Measurements from ENCODE around the gene ST6GALNAC4. TPM values are rescaled to one million over a fixed set of nuclear protein-coding genes. Genes with fewer than 3 reads are reported as not detected.

The ST6GALNAC4 gene
- polyA plus RNA-seq, 4 donors = 9.1 to 34.7 (median 22.5) TPM

GRCh38 chr9:127892831-127893230, 24.0 kb downstream of the ST6GALNAC4 start:
- peaks cover 0 to 42% of the 10 kb centered on the region in 2 donors for H3K9me3 ChIP-seq (ENCODE audit: control insufficient read depth in 2 of 2, insufficient read depth in 1 of 2, low read depth in 1 of 2, low read length in 1 of 2)
- H3K27me3 ChIP-seq (ENCODE audit: control insufficient read depth in 3 of 3, insufficient read depth in 3 of 3, low read length in 3 of 3) = no peaks in the 10 kb centered on the region
- peaks cover 0 to 9% (median 0%) of the 10 kb centered on the region in 3 donors for H3K4me1 ChIP-seq (ENCODE audit: control insufficient read depth in 3 of 3, insufficient read depth in 2 of 3, low read depth in 1 of 3, low read length in 2 of 3)
- H3K4me3 ChIP-seq (ENCODE audit: low read depth in 1 of 3, low read length in 3 of 3) = no peak overlapping the region
- 88 to 97% (median 94%) methylated on average over 6 of the region's 6 CpGs for WGBS, 3 donors
- FAIRE-seq = no peak
- peaks cover 0 to 42% (median 15%) of the 10 kb centered on the region in 3 donors for H3K36me3 ChIP-seq (ENCODE audit: control insufficient read depth in 3 of 3, insufficient read depth in 2 of 3, low read depth in 1 of 3, low read length in 3 of 3)
- H3K27ac ChIP-seq (ENCODE audit: low read depth in 1 of 3, low read length in 2 of 3) = no peak overlapping the region
- DNase-seq = no peak

GRCh38 chr9:127890053-127890452, 26.8 kb downstream of the ST6GALNAC4 start:
- H3K36me3 ChIP-seq (ENCODE audit: control insufficient read depth in 3 of 3, insufficient read depth in 2 of 3, low read depth in 1 of 3, low read length in 3 of 3) = peaks cover 0 to 52% (median 12%) of the 10 kb centered on the region in 3 donors
- no peak for DNase-seq
- H3K4me3 ChIP-seq (ENCODE audit: low read depth in 1 of 3, low read length in 3 of 3) = no peak overlapping the region
- FAIRE-seq = no peak
- H3K9me3 ChIP-seq (ENCODE audit: control insufficient read depth in 2 of 2, insufficient read depth in 1 of 2, low read depth in 1 of 2, low read length in 1 of 2) = peaks cover 0 to 34% of the 10 kb centered on the region in 2 donors
- no peak overlapping the region for H3K27ac ChIP-seq (ENCODE audit: low read depth in 1 of 3, low read length in 2 of 3)
- 93 to 96% (median 94%) methylated on average over 3 of the region's 3 CpGs for WGBS, 3 donors
- no peaks in the 10 kb centered on the region for H3K4me1 ChIP-seq (ENCODE audit: control insufficient read depth in 3 of 3, insufficient read depth in 2 of 3, low read depth in 1 of 3, low read length in 2 of 3)
- no peaks in the 10 kb centered on the region for H3K27me3 ChIP-seq (ENCODE audit: control insufficient read depth in 3 of 3, insufficient read depth in 3 of 3, low read length in 3 of 3)

GRCh38 chr9:127887792-127888191, 29.0 kb downstream of the ST6GALNAC4 start:
- WGBS, 3 donors = 75 to 82% (median 78%) methylated on average over 2 of the region's 2 CpGs
- peaks cover 0 to 11% of the 10 kb centered on the region in 2 donors for H3K9me3 ChIP-seq (ENCODE audit: control insufficient read depth in 2 of 2, insufficient read depth in 1 of 2, low read depth in 1 of 2, low read length in 1 of 2)
- no peak for DNase-seq
- H3K27ac ChIP-seq (ENCODE audit: low read depth in 1 of 3, low read length in 2 of 3) = no peak overlapping the region
- H3K4me3 ChIP-seq (ENCODE audit: low read depth in 1 of 3, low read length in 3 of 3) = no peak overlapping the region
- no peaks in the 10 kb centered on the region for H3K4me1 ChIP-seq (ENCODE audit: control insufficient read depth in 3 of 3, insufficient read depth in 2 of 3, low read depth in 1 of 3, low read length in 2 of 3)
- peaks cover 0 to 45% (median 3%) of the 10 kb centered on the region in 3 donors for H3K36me3 ChIP-seq (ENCODE audit: control insufficient read depth in 3 of 3, insufficient read depth in 2 of 3, low read depth in 1 of 3, low read length in 3 of 3)
- H3K27me3 ChIP-seq (ENCODE audit: control insufficient read depth in 3 of 3, insufficient read depth in 3 of 3, low read length in 3 of 3) = no peaks in the 10 kb centered on the region
- no peak for FAIRE-seq

- Histone ChIP-seq H3K27ac (ENCODE audit: low read depth in 1 of 3, low read length in 2 of 3) (no peak overlapping the region), H3K27me3 (ENCODE audit: control insufficient read depth in 3 of 3, insufficient read depth in 3 of 3, low read length in 3 of 3) (no peaks in the 10 kb centered on the region), H3K36me3 (ENCODE audit: control insufficient read depth in 3 of 3, insufficient read depth in 2 of 3, low read depth in 1 of 3, low read length in 3 of 3) (peaks cover 0 to 47% (median 2%) of the 10 kb centered on the region in 3 donors), H3K4me1 (ENCODE audit: control insufficient read depth in 3 of 3, insufficient read depth in 2 of 3, low read depth in 1 of 3, low read length in 2 of 3) (no peaks in the 10 kb centered on the region), H3K9me3 (ENCODE audit: control insufficient read depth in 2 of 2, insufficient read depth in 1 of 2, low read depth in 1 of 2, low read length in 1 of 2) (no peaks in the 10 kb centered on the region), H3K4me3 (ENCODE audit: low read depth in 1 of 3, low read length in 3 of 3) (no peak overlapping the region)
- WGBS, 3 donors = 93 to 96% (median 95%) methylated on average over 18 of the region's 18 CpGs
- DNase-seq = no peak
- no peak for FAIRE-seq
Observed at GRCh38 chr9:127886401-127886972, 30.4 kb downstream of the ST6GALNAC4 start.

- H3K27me3 ChIP-seq (ENCODE audit: control insufficient read depth in 3 of 3, insufficient read depth in 3 of 3, low read length in 3 of 3) = no peaks in the 10 kb centered on the region
- 79 to 82% (median 80%) methylated on average over 13 of the region's 13 CpGs for WGBS, 3 donors
- H3K36me3 ChIP-seq (ENCODE audit: control insufficient read depth in 3 of 3, insufficient read depth in 2 of 3, low read depth in 1 of 3, low read length in 3 of 3) = peaks cover 0 to 44% (median 2%) of the 10 kb centered on the region in 3 donors
- no peaks in the 10 kb centered on the region for H3K9me3 ChIP-seq (ENCODE audit: control insufficient read depth in 2 of 2, insufficient read depth in 1 of 2, low read depth in 1 of 2, low read length in 1 of 2)
- H3K4me1 ChIP-seq (ENCODE audit: control insufficient read depth in 3 of 3, insufficient read depth in 2 of 3, low read depth in 1 of 3, low read length in 2 of 3) = no peaks in the 10 kb centered on the region
- H3K4me3 ChIP-seq (ENCODE audit: low read depth in 1 of 3, low read length in 3 of 3) = no peak overlapping the region
- no peak for DNase-seq
- FAIRE-seq = no peak
- H3K27ac ChIP-seq (ENCODE audit: low read depth in 1 of 3, low read length in 2 of 3) = no peak overlapping the region
Observed at GRCh38 chr9:127885508-127886281, 31.1 kb downstream of the ST6GALNAC4 start.

GRCh38 chr9:127884976-127885490, 31.8 kb downstream of the ST6GALNAC4 start:
- Histone ChIP-seq H3K36me3 (ENCODE audit: control insufficient read depth in 3 of 3, insufficient read depth in 2 of 3, low read depth in 1 of 3, low read length in 3 of 3) (peaks cover 0 to 37% (median 0%) of the 10 kb centered on the region in 3 donors), H3K9me3 (ENCODE audit: control insufficient read depth in 2 of 2, insufficient read depth in 1 of 2, low read depth in 1 of 2, low read length in 1 of 2) (no peaks in the 10 kb centered on the region), H3K27me3 (ENCODE audit: control insufficient read depth in 3 of 3, insufficient read depth in 3 of 3, low read length in 3 of 3) (no peaks in the 10 kb centered on the region), H3K4me1 (ENCODE audit: control insufficient read depth in 3 of 3, insufficient read depth in 2 of 3, low read depth in 1 of 3, low read length in 2 of 3) (no peaks in the 10 kb centered on the region), H3K4me3 (ENCODE audit: low read depth in 1 of 3, low read length in 3 of 3) (no peak overlapping the region), H3K27ac (ENCODE audit: low read depth in 1 of 3, low read length in 2 of 3) (peak overlapping the region in 1 of 3 donors; percentile 21)
- DNase-seq (no peak), FAIRE-seq (no peak)
- 74 to 78% (median 77%) methylated on average over 15 of the region's 15 CpGs for WGBS, 3 donors

GRCh38 chr9:127884427-127884911, 32.4 kb downstream of the ST6GALNAC4 start:
- Histone ChIP-seq H3K4me1 (ENCODE audit: control insufficient read depth in 3 of 3, insufficient read depth in 2 of 3, low read depth in 1 of 3, low read length in 2 of 3) (no peaks in the 10 kb centered on the region), H3K9me3 (ENCODE audit: control insufficient read depth in 2 of 2, insufficient read depth in 1 of 2, low read depth in 1 of 2, low read length in 1 of 2) (no peaks in the 10 kb centered on the region), H3K36me3 (ENCODE audit: control insufficient read depth in 3 of 3, insufficient read depth in 2 of 3, low read depth in 1 of 3, low read length in 3 of 3) (peaks cover 0 to 36% (median 0%) of the 10 kb centered on the region in 3 donors), H3K27me3 (ENCODE audit: control insufficient read depth in 3 of 3, insufficient read depth in 3 of 3, low read length in 3 of 3) (no peaks in the 10 kb centered on the region), H3K4me3 (ENCODE audit: low read depth in 1 of 3, low read length in 3 of 3) (no peak overlapping the region), H3K27ac (ENCODE audit: low read depth in 1 of 3, low read length in 2 of 3) (peak overlapping the region in 1 of 3 donors; percentile 21)
- WGBS, 3 donors = 15 to 43% (median 26%) methylated on average over 11 of the region's 11 CpGs
- FAIRE-seq = no peak
- DNase-seq = peak in 1 of 2 donors; percentile 12

GRCh38 chr9:127883959-127884358, 32.9 kb downstream of the ST6GALNAC4 start:
- no peak for FAIRE-seq

More at GRCh38 chr9:127883959-127884358, 32.9 kb downstream of the ST6GALNAC4 start:
- Histone ChIP-seq H3K4me1 (ENCODE audit: control insufficient read depth in 3 of 3, insufficient read depth in 2 of 3, low read depth in 1 of 3, low read length in 2 of 3) (no peaks in the 10 kb centered on the region), H3K4me3 (ENCODE audit: low read depth in 1 of 3, low read length in 3 of 3) (no peak overlapping the region), H3K36me3 (ENCODE audit: control insufficient read depth in 3 of 3, insufficient read depth in 2 of 3, low read depth in 1 of 3, low read length in 3 of 3) (peaks cover 0 to 36% (median 0%) of the 10 kb centered on the region in 3 donors), H3K27me3 (ENCODE audit: control insufficient read depth in 3 of 3, insufficient read depth in 3 of 3, low read length in 3 of 3) (no peaks in the 10 kb centered on the region), H3K9me3 (ENCODE audit: control insufficient read depth in 2 of 2, insufficient read depth in 1 of 2, low read depth in 1 of 2, low read length in 1 of 2) (no peaks in the 10 kb centered on the region), H3K27ac (ENCODE audit: low read depth in 1 of 3, low read length in 2 of 3) (peak overlapping the region in 1 of 3 donors; percentile 27)
- DNase-seq = no peak
- whole genome bisulfite sequencing, 3 donors = 57 to 78% (median 78%) methylated on average over 7 of the region's 7 CpGs
